PFSK-1 (cell line): ENCODE measurements around the gene IST1.

Experiments used
- POLR2AphosphoS5 ChIP-seq: IDR thresholded peaks from 2 replicates; pipeline ENCODE4 v1.6.1; 2012; ENCODE audit warnings: low read depth, mild to moderate bottlenecking, control low read depth, low read length, moderate library complexity
- REST ChIP-seq, 2 experiments: IDR thresholded peaks; 2 replicates each; pipeline versions ENCODE4 v1.6.1 to v1.8.0; 2011 to 2012; ENCODE audit warnings: low read depth in 2 of 2, low read length in 2 of 2, control low read depth in 1 of 2, inconsistent platforms in 1 of 2, mild to moderate bottlenecking in 1 of 2, moderate library complexity in 1 of 2; ENCODE audit not compliant: insufficient read depth in 1 of 2

GRCh38 chr16:71912534-71913275, 17.4 kb downstream of the IST1 start:
- TF ChIP-seq POLR2AphosphoS5 (no peak), REST (IDR thresholded peaks at IDR 0.05; ENCODE audit: insufficient read depth in 1 of 2, low read depth in 2 of 2, low read length in 2 of 2) (no peak)
